ENCODE measurements around the gene PLCD4. TPM values are rescaled to one million over a fixed set of nuclear protein-coding genes. Genes with fewer than 3 reads are reported as not detected.

PLCD4 gene
- total and polyA plus RNA-seq, 12 donors: 0.72 to 23.2 (median 1.8) TPM

DNA sequence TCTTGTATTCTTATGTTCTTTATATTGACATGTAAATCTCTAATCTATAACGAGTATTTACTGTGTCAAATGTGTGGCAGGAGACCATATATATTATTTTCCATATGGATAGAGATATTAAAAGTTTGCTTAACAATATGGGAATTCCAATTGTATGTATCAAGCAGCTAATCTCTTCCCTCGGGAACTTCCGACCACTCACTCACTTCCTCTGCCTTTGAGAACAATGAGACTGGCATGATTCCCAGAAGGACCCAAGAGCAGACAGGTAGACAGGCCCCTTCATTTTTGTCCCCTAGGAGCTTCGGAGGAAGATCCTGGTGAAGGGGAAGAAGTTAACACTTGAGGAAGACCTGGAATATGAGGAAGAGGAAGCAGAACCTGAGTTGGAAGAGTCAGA lies 24.1 kb downstream of the PLCD4 start:
- intact Hi-C loops (cut with DNase I): no loop called here
- WGBS, 4 donors: 56 to 68% (median 60%) methylated on average over 4 of the region's 4 CpGs
- Histone ChIP-seq H3K4me3 (no peak overlapping the region), H3K27me3 (no peaks in the 10 kb centered on the region), H3K27ac (no peak overlapping the region), H3K36me3 (replicated peaks in 1 of 2) (peaks cover 0 to 22% of the 10 kb centered on the region in 2 donors), H3K9me3 (replicated peaks in 1 of 3) (no peaks in the 10 kb centered on the region), H3K4me1 (replicated peaks in 1 of 2) (no peaks in the 10 kb centered on the region)
- no peak for TF ChIP-seq POLR2A (IDR thresholded peaks at IDR 0.05)
- TF ChIP-seq, protein P1, sequence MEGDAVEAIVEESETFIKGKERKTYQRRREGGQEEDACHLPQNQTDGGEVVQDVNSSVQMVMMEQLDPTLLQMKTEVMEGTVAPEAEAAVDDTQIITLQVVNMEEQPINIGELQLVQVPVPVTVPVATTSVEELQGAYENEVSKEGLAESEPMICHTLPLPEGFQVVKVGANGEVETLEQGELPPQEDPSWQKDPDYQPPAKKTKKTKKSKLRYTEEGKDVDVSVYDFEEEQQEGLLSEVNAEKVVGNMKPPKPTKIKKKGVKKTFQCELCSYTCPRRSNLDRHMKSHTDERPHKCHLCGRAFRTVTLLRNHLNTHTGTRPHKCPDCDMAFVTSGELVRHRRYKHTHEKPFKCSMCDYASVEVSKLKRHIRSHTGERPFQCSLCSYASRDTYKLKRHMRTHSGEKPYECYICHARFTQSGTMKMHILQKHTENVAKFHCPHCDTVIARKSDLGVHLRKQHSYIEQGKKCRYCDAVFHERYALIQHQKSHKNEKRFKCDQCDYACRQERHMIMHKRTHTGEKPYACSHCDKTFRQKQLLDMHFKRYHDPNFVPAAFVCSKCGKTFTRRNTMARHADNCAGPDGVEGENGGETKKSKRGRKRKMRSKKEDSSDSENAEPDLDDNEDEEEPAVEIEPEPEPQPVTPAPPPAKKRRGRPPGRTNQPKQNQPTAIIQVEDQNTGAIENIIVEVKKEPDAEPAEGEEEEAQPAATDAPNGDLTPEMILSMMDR (IDR thresholded peaks at IDR 0.05): no peak
- no peak for DNase-seq

DNA sequence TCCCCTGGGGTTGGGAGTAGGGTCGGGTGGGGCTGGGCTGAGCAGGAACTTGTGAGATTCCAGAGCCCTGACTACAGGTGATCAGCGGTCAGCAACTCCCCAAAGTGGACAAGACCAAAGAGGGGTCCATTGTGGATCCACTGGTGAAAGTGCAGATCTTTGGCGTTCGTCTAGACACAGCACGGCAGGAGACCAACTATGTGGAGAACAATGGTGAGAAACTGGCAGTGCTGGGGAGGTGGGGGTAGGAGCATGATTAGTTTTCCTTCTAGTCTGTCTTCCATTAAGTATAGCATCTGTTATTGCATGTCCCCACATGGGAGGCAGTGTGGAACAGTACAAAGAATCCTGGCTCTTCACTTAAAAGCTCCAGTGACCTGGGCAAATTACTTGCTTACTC lies 28.0 kb downstream of the PLCD4 start:
- H3K4me1 ChIP-seq (replicated peaks in 1 of 2): no peaks in the 10 kb centered on the region
- H3K27ac ChIP-seq: no peak overlapping the region
- intact Hi-C loops (cut with DNase I): no loop called here
- H3K36me3 ChIP-seq (replicated peaks in 1 of 2): peaks cover 0 to 58% of the 10 kb centered on the region in 2 donors
- H3K9me3 ChIP-seq (replicated peaks in 1 of 3): no peaks in the 10 kb centered on the region
- 90 to 97% (median 93%) methylated on average over 5 of the region's 5 CpGs for WGBS, 4 donors
- no peak overlapping the region for H3K4me3 ChIP-seq
- DNase-seq: no peak
- no peaks in the 10 kb centered on the region for H3K27me3 ChIP-seq
- TF ChIP-seq, protein P1 (IDR thresholded peaks at IDR 0.05): no peak
- TF ChIP-seq POLR2A (IDR thresholded peaks at IDR 0.05): no peak

DNA sequence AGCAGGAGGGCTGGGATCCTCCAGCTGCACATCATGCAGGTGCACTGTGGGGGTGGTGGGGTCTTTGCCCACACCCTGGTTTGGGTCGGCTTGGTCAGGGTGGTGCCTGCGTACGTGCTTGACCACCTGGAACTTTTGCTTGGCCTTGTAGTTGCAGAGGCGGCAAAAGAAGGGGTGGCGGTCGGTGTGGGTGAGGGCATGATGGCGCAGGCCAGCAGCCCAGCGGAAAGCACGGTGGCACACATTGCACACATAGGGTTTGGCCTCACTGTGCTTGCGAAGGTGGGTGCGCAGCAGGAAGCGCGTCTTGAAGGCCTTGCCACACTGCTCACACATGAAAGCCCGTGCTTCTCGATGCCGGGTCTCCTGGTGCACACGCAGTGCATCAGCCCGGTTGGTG lies 30.7 kb downstream of the PLCD4 start:
- H3K4me3 ChIP-seq: no peak overlapping the region
- no peak for DNase-seq
- intact Hi-C loops (cut with DNase I): no loop called here
- no peak for TF ChIP-seq POLR2A (IDR thresholded peaks at IDR 0.05)
- TF ChIP-seq, protein P1 (IDR thresholded peaks at IDR 0.05): no peak
- peaks cover 0 to 80% of the 10 kb centered on the region in 2 donors for H3K36me3 ChIP-seq (replicated peaks in 1 of 2)
- no peaks in the 10 kb centered on the region for H3K27me3 ChIP-seq
- H3K27ac ChIP-seq: no peak overlapping the region
- no peaks in the 10 kb centered on the region for H3K9me3 ChIP-seq (replicated peaks in 1 of 3)
- no peaks in the 10 kb centered on the region for H3K4me1 ChIP-seq (replicated peaks in 1 of 2)
- 94 to 98% (median 97%) methylated on average over 13 to 18 of the region's 18 CpGs for WGBS, 4 donors

DNA sequence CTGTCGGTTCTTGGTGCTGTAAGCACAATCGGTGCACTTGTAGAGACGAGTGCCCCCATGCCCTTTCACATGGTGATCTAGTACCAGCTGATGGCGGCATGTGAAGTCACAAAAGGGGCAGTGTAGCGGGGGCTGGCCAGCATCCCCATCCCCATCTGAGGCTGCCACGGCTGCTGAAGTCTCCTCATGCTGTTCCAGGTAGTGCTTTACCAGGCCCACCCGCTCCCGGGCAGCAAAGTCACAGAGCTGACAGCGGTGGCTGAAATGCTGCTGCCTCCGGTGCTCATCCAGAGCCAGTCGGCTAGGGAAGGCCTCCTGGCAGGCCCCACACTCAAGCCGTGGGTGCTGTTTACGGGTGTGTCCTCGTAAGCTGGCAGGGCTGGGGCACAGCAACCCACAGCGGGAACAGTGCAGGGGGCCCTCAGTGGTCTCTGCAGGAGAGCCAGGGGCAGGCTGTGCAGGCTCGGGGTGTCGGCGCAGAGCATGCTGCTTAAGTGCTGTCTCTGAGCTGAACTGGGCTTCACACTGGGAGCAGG lies 34.5 kb downstream of the PLCD4 start:
- no peak for TF ChIP-seq POLR2A (IDR thresholded peaks at IDR 0.05)
- TF ChIP-seq, protein P1 (IDR thresholded peaks at IDR 0.05): no peak
- no peaks in the 10 kb centered on the region for H3K9me3 ChIP-seq (replicated peaks in 1 of 3)
- intact Hi-C loops (cut with DNase I): loop anchor here (10.0 kb wide), 3 partner anchors 67 to 237 kb away; partner anchors contain the start of gene VIL1 (in 1 of the 2)
- 94 to 98% (median 95%) methylated on average over 6 to 18 of the region's 18 CpGs for WGBS, 4 donors
- no peak overlapping the region for H3K4me3 ChIP-seq
- H3K36me3 ChIP-seq (replicated peaks in 1 of 2): peaks cover 0 to 89% of the 10 kb centered on the region in 2 donors
- H3K4me1 ChIP-seq (replicated peaks in 1 of 2): no peaks in the 10 kb centered on the region
- no peak for DNase-seq
- no peaks in the 10 kb centered on the region for H3K27me3 ChIP-seq
- no peak overlapping the region for H3K27ac ChIP-seq
